OCI-LY1 (cell line): ENCODE measurements around the gene KRR1.
"Not testable (repeated sequence)": the region's sequence is repeated elsewhere in the genome, so short reads cannot be mapped to it uniquely, and the experiment has no call there.

Experiments
- H2AFZ ChIP-seq: fragments of 200-600 bp; sonication (generic), shearing (Covaris generic); 2 replicates; pipeline ENCODE4 v1.6.0; 2014; ENCODE audit warnings: antibody characterized with exemption, mild to moderate bottlenecking, low read length
- H3F3A ChIP-seq: fragments of 200-600 bp; sonication (generic), shearing (Covaris generic); 2 replicates; pipeline ENCODE4 v1.6.0; 2014; ENCODE audit warnings: mild to moderate bottlenecking, antibody characterized with exemption, low read length, moderate library complexity; ENCODE audit not compliant: insufficient read depth
- H3K27ac ChIP-seq: fragments of 200-600 bp; sonication (generic); 2 replicates; pipeline ENCODE4 v1.5.1; 2014; ENCODE audit warnings: low read length, mixed run types, mild to moderate bottlenecking, low read depth; ENCODE audit not compliant: poor library complexity, severe bottlenecking
- H3K27me3 ChIP-seq: fragments of 200-600 bp; sonication (generic); 2 replicates; pipeline ENCODE4 v1.6.0; 2014; ENCODE audit warnings: antibody characterized with exemption, mild to moderate bottlenecking, low read length, moderate library complexity; ENCODE audit not compliant: insufficient read depth
- H3K36me3 ChIP-seq: fragments of 200-600 bp; sonication (generic); 2 replicates; pipeline ENCODE4 v1.6.1; 2014; ENCODE audit warnings: mild to moderate bottlenecking, antibody characterized with exemption, low read length, moderate library complexity, mixed read lengths; ENCODE audit not compliant: insufficient read depth
- H3K4me1 ChIP-seq: fragments of 200-600 bp; sonication (generic); 2 replicates; pipeline ENCODE4 v1.5.1; 2014; ENCODE audit warnings: mild to moderate bottlenecking, low read length, moderate library complexity; ENCODE audit not compliant: insufficient read depth, severe bottlenecking
- H3K4me2 ChIP-seq: fragments of 200-600 bp; sonication (generic), shearing (Covaris generic); 2 replicates; pipeline ENCODE4 v1.6.1; 2014; ENCODE audit warnings: low read length
- H3K4me3 ChIP-seq: fragments of 200-600 bp; sonication (generic); 2 replicates; pipeline ENCODE4 v1.5.1; 2014; ENCODE audit warnings: low read length, low read depth, mild to moderate bottlenecking, mixed read lengths; ENCODE audit not compliant: poor library complexity, severe bottlenecking
- H3K79me2 ChIP-seq: fragments of 200-600 bp; shearing (Covaris generic); 2 replicates; pipeline ENCODE4 v1.6.1; 2016; ENCODE audit warnings: mixed run types, low read length, mixed read lengths; ENCODE audit not compliant: insufficient read depth
- H3K9ac ChIP-seq: fragments of 200-600 bp; sonication (generic), shearing (Covaris generic); 2 replicates; pipeline ENCODE4 v1.6.1; 2014; ENCODE audit warnings: mild to moderate bottlenecking, low read length, mixed read lengths
- H3K9me2 ChIP-seq: fragments of 200-600 bp; sonication (generic), shearing (Covaris generic); 2 replicates; pipeline ENCODE4 v1.6.1; 2014; ENCODE audit warnings: low read depth, mild to moderate bottlenecking, low read length, mixed read lengths
- H3K9me3 ChIP-seq: fragments of 200-600 bp; shearing (Covaris generic); 2 replicates; pipeline ENCODE4 v1.6.1; 2014; ENCODE audit warnings: low read length, mixed read lengths
- H4K20me1 ChIP-seq: fragments of 200-600 bp; sonication (generic), shearing (Covaris generic); 2 replicates; pipeline ENCODE4 v1.6.0; 2016; ENCODE audit warnings: mild to moderate bottlenecking, low read length; ENCODE audit not compliant: insufficient read depth

The KRR1 gene

DNA sequence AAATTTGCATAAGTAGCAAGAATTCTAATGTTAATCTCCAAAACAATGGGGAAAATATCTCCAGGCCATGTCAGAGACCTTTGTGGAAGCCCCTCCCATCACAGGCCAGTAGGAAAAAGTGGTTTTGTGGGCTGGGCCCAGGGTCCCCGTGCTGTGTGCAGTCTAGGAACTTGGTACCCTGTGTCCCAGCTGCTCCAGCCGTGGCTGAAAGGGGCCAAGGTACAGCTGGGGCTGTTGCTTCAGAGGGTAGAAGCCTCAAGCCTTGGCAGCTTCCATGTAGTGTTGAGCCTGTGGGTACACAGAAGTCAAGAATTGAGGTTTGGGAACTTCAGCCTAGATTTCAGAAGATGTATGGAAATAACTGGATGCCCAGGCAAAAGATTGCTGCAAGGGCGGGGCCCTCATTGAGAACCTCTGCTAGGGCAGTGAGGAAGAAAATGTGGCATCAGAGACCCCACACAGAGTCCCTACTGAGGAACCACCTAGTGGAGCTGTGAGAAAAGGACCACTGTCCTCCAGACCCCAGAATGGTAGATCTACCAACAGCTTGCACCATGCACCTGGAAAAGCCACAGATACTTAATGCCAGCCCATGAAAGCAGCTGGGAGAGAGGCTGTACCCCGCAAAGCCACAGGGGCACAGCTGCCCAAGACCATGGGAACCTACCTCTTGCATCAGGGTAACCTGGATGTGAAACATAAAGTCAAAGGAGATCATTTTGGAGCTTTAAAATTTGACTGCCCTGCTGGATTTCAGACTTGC is 69.5 kb downstream of the KRR1 start:
- H3F3A ChIP-seq, H3K9ac ChIP-seq, H3K79me2 ChIP-seq, H3K4me2 ChIP-seq, H3K4me1 ChIP-seq, H3K9me2 ChIP-seq, H3K27ac ChIP-seq, H4K20me1 ChIP-seq, H3K36me3 ChIP-seq, H3K4me3 ChIP-seq, H2AFZ ChIP-seq, H3K27me3 ChIP-seq, H3K9me3 ChIP-seq: not testable (repeated sequence)
